Stimulated activated CD4-positive, alpha-beta T cell treated with anti-CD3 and anti-CD28 coated beads, Interleukin-15, amount 100 ng/mL, for 48 hours (primary cell): Measurements from ENCODE around the gene ANKRD30B.
"Not testable (repeated sequence)": the region's sequence is repeated elsewhere in the genome, so short reads cannot be mapped to it uniquely, and the experiment has no call there.

Source experiments
- DNase-seq, 2 donors: peaks; one replicate each; pipeline ENCODE4 v3.0.0-alpha.2; 2020; ENCODE audit warnings: low read depth in 2 of 2

The ANKRD30B gene

GRCh38 chr18:14747513-14748474 lies at the start of gene ANKRD30B:
TSS of gene ANKRD30B (plus strand) at chr18:14748172. CDS start at chr18:14748420, 248 bp downstream.
- no peak for DNase-seq

GRCh38 chr18:14701286-14702040 lies 46.5 kb upstream of the ANKRD30B start:
- DNase-seq: not testable (repeated sequence)

- not testable (repeated sequence) for DNase-seq
Observed at GRCh38 chr18:14709761-14710160, 38.2 kb upstream of the ANKRD30B start.

GRCh38 chr18:14721569-14721968 lies 26.4 kb upstream of the ANKRD30B start:
- not testable (repeated sequence) for DNase-seq

GRCh38 chr18:14739056-14739455 lies 8.9 kb upstream of the ANKRD30B start:
- not testable (repeated sequence) for DNase-seq

GRCh38 chr18:14746897-14747296 lies 1.1 kb upstream of the ANKRD30B start:
- no peak for DNase-seq

- DNase-seq: no peak
Observed at GRCh38 chr18:14748496-14748895, 524 bp downstream of the ANKRD30B start.

- not testable (repeated sequence) for DNase-seq
Observed at GRCh38 chr18:14763566-14763965, 15.6 kb downstream of the ANKRD30B start.

GRCh38 chr18:14767474-14767873 lies 19.5 kb downstream of the ANKRD30B start:
- no peak for DNase-seq

- no peak for DNase-seq
Observed at GRCh38 chr18:14768241-14768640, 20.3 kb downstream of the ANKRD30B start.

GRCh38 chr18:14769381-14769780 lies 21.4 kb downstream of the ANKRD30B start:
- no peak for DNase-seq

GRCh38 chr18:14776801-14777200 lies 28.8 kb downstream of the ANKRD30B start:
- no peak for DNase-seq

- no peak for DNase-seq
Observed at GRCh38 chr18:14781671-14782070, 33.7 kb downstream of the ANKRD30B start.

GRCh38 chr18:14784133-14784532 lies 36.2 kb downstream of the ANKRD30B start:
- no peak for DNase-seq

- not testable (repeated sequence) for DNase-seq
Observed at GRCh38 chr18:14796876-14797275, 48.9 kb downstream of the ANKRD30B start.

- not testable (repeated sequence) for DNase-seq
Observed at GRCh38 chr18:14797969-14798764, 50.2 kb downstream of the ANKRD30B start.

GRCh38 chr18:14811081-14811480 lies 63.1 kb downstream of the ANKRD30B start:
- not testable (repeated sequence) for DNase-seq

GRCh38 chr18:14826972-14827632 lies 79.1 kb downstream of the ANKRD30B start:
- not testable (repeated sequence) for DNase-seq

GRCh38 chr18:14841607-14842006 lies 93.6 kb downstream of the ANKRD30B start:
- not testable (repeated sequence) for DNase-seq

GRCh38 chr18:14851533-14851932 lies 103.6 kb downstream of the ANKRD30B start:
- not testable (repeated sequence) for DNase-seq

GRCh38 chr18:14855634-14856033 lies 107.7 kb downstream of the ANKRD30B start:
- not testable (repeated sequence) for DNase-seq
